Fibroblast of skin of right quadriceps (primary cell): Measurements from ENCODE around the gene C11orf21.
"Not testable (repeated sequence)": the region's sequence is repeated elsewhere in the genome, so short reads cannot be mapped to it uniquely, and the experiment has no call there.

Source experiments
- DNase-seq: peaks from one replicate; pipeline ENCODE4 v3.0.0-alpha.2; 2013

The C11orf21 gene

DNA sequence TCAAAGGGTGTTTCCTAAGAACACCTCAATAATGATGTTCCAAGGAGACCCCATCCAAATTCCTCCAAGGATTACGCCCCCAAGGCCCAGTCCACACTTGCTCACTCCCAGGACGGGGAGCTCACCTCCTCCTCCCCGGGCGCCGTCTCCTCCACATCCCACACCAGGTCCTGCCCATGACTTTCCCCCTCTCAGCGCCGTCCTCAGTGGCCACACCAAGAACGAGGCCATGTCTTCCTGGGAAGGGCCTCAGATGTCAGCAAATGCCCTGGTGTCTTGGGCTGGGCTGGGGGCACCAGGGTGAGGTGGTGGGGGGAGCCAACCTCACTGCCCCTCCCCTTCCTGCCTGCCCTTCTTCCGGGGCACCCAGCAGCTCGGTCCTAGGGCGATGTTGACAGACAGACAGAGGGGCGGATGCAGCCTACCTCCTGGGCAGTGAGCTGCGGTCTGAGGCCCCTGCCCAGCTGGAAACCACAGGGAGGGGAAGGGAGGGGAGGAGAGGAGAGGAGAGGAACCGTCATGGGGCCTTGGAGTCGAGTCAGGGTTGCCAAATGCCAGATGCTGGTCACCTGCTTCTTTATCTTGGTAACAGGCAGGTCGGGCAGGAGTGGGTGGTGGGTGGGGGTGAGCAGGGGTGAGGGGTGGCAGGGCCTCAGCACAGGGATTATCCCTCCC is at the start of gene C11orf21, which contains the start of gene TSPAN32:
C11orf21 (minus strand) TSS at position 288 of the 675 bp plus-strand sequence; CDS start at position 178, 110 bp downstream.
TSPAN32 (plus strand) TSS at position 383 of the 675 bp plus-strand sequence; CDS start at position 520, 137 bp downstream.
- no peak for DNase-seq

DNA sequence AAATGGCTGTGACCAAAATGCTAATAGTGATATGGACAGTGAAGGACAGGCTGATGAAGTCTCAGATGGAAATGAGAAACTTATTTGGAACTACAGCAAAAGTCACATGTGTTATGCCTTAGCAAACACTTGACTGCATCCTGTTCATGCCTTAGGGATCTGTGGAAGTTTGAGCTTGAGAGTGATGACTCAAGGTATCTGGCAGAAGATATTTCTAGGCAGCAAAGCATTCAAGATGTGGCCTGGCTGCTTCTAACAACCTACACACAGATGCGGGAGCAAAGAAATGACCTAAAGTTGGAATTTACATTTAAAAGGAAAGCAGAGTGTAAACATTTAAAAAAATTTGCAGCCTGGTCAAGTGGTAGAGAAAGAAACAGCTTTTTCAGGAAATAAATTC is 47.3 kb upstream of the C11orf21 start:
- peak; percentile 16 for DNase-seq

DNA sequence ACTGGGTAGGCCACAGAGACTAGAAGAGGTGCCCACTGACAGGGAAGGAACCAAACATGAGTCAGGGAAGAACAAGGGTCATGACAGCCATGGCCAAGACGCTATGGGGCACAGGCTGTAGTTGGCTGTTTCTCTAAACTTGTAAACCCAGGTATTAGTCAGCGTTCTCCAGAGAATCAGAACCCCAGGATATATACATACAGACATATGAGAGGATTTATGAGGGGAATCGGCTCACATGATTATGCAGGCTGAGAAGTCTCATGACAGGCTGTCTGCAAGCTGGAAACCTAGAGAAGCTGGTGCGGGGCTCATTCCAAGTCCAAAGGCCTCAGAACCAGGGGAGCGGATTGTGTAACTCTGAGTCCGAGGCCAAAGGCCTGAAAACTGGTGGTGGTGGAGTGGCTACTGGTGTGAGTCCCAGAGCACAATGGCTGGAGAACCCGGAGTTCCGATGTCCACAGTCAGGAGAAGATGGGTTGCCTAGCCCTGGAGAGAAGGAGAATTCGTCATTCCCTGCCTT is 45.7 kb upstream of the C11orf21 start:
- no peak for DNase-seq

DNA sequence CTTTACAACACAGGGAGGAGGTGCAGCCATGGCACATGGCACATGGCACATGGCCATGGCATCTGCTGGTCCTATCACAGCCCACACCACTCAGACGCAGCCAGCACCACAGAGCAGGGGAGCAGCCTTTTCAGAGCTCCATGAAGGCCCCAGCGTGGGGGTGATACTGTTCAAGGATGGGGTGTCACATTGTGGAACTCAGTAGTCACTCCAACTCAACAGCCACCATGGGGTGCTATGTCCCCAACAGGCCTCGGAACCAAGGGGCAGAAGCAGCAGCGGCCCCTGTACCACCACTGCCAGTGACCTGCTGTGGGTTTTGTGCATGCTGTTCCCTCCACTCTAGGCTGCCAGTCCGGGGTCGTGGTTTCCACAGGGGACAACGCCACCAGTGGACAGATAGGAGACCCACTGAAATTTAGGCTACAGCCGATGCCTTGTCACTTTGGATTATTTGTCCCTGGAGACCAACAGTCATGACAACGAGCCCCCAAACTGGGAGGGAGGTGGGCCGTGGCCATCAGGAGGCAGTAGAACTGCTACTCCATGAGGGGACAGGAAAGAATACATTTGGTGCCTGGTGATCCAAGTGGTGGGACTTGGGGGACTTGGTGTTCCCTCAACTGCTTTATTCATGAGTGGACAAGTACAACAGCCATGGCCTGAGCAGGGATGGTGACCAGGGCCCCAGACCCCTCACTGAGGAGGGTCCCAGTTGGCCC is 45.0 kb upstream of the C11orf21 start:
- DNase-seq = no peak

DNA sequence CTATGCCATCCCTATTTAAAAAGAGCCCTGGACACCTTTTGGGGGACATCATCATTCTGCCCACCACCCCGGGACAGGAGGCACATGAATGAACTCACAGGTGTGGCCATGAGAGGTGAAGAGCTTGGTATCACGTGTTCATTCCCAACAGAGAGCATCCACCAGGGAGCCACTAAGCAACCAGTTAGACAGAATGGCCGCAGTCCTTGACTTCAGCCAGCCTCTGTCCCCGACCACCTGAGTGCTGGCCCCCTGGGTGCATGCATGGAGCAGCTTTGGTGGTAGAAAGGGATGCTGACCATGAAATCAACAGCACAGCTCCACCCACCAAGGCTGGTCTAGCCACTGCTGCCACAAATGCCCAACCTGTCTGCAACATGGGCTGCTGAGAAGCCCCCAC is 44.3 kb upstream of the C11orf21 start:
- DNase-seq = no peak

DNA sequence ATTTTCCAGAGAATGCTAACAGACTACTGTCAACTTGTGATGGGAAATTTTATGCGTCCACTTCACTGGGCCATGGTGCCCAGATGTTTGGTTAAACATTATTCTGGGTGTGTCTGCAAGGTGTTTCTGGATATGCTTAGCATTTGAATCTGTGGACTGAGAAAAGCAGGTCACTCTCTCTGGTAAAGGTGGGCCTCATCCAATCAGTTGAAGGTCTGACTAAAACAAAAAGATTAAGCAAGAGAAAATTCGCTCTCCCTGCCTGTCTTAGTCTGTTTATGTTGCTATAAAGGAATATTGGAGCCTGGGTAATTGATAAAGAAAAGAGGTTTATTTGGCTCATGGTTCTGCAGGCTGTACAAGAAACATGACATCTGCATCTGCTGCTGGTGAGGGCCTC is 43.3 kb upstream of the C11orf21 start:
- DNase-seq = no peak

DNA sequence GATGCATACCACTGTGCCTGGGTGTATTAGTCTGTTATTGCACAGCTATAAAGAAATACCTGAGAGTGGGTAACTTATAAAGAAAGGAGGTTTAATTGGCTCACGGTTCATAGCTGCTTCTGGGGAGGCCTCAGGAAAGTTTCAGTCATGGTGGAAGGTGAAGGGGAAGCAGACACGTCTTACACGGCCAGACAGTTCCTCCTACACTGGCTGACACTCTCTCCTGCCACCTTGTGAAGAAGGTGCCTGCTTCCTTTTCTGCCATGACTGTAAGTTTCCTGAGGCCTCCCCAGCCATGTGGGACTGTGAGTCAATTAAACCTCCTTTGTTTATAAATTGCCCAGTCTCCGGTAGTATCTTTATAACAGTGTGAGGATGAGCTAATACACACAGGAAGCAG is 41.8 kb upstream of the C11orf21 start:
- no peak for DNase-seq

DNA sequence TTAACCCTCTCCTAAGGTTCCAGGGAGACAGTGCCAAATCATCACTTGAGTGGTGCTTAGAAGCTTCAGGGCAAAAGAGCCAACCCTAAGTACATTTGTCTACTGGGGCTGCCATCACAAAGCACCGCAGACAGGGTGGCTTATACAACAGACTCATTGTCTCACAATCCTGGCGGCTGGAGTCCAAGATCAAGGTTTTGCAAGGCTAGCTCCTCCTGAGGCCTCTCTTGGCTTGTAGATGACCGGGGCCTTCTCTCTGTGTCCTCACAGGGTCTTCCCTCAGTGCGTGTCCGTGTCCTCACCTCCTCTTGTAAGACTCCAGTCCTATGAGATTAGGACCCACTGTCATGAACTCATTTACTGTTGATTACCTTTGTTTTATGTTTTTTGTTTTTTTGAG is 41.3 kb upstream of the C11orf21 start:
- no peak for DNase-seq

DNA sequence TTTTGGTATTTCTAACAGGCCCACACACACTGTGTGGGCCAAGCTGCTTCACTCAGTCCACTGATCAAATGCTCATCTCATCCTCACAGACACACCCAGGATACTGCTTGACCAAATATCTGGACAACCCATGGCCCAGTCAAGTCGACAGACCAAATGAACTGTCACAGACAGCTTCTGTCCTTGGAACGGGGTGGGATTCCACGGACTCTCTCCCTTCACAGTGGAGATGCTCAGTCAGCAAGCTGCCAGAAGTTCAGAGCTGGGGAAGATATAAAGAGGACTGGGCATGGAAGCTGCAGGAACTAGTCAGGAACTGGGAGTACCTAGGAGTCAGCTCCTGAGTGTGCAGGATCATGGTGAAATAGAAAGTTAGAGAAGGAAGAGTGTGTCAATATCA is 40.8 kb upstream of the C11orf21 start:
- no peak for DNase-seq

DNA sequence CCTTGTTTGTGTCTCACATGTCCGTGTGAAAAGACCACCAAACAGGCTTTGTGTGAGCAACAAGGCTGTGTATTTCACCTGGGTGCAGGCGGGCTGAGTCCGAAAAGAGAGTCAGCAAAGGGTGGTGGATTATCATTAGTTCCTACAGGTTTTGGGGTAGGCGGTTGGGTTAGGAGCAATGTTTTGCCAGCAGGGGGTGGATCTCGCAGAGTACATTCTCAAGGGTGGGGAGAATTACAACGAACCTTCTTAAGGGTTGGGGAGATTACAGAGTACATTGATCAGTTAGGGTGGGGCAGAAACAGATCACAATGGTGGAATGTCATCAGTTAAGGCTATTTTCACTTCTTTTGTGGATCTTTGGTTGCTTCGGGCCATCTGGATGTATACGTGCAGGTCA is 37.0 kb upstream of the C11orf21 start:
- DNase-seq = not testable (repeated sequence)

DNA sequence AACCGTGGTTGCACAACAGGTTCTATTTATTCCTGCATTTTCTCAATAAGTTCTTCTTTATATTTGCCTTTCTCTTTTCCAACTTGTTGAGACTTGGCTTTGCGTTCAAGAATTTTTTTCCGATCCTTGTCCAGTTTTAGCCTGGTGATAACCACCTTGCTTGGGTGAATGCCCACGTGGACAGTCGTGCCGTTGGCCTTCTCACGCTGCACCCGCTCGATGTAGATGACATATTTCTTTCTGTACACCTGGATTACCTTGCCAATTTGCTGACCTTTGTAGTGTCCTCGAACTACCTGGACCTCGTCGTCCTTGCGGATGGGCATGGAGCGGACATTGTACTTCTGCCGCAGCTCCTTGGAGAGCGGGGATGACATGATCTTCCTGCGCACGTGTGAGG is 33.6 kb upstream of the C11orf21 start:
- DNase-seq = not testable (repeated sequence)

DNA sequence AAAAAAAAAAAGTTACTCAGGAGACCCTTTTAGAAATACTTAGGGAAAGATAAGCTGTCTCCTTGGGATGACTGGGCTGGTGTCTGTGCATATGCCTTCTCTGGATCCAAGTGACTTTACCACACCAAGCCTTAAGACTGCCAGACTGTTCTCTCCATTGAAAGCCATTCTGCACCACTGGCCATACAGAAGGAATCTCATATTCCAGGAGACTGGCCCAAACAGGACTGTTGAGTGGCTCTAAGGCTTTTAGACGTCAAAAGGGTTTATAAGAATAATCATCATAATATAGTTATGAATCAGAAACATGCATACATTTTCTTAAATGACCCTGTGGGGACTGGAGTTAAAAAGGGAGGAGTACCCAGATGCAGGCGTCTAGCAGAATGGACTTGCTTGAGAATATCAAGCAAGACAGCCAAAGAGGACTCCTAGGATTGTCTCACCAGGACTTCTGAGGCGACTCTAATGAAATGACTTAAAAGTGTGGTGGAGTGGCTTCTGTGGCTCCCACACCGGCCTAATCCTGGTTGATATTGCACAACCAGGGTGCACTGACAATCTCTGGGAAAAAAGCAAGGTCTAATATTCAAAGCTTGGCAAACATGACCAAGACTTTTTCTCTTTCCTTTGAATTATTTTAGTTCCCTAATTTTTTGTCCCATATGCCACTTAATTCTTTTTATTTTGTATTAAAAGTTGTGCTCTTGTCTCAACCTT is 31.9 kb upstream of the C11orf21 start:
- not testable (repeated sequence) for DNase-seq

DNA sequence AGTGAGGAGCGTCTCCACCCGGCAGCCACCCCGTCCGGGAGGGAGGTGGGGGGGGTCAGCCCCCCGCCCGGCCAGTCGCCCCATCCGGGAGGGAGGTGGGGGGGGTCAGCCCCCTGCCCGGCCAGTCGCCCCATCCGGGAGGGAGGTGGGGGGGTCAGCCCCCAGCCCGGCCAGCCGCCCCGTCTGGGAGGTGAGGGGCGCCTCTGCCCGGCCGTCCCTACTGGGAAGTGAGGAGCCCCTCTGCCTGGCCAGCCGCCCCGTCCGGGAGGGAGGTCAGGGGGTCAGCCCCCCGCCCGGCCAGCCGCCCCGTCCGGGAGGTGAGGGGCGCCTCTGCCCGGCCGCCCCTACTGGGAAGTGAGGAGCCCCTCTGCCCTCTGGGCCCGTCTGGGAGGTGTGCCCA is 30.9 kb upstream of the C11orf21 start:
- not testable (repeated sequence) for DNase-seq

DNA sequence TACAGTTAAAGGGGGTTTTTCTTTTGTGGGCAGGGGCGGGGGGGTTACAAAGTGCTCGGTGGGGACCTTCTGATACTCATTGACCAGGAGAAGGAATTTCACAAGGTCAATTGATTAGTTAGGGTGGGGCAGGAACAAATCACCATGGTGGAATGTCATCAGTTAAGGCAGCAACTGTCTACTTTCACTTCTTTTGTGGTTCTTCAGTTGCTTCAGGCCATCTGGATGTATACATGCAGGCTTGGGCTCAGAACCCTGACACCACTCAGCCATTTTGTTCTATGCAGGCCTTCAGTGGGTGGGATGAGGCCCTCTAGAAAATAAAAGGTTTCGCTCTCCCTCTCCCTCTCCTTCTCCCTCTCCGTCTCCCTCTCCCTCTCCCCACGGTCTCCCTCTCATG is 29.7 kb upstream of the C11orf21 start:
- no peak for DNase-seq

DNA sequence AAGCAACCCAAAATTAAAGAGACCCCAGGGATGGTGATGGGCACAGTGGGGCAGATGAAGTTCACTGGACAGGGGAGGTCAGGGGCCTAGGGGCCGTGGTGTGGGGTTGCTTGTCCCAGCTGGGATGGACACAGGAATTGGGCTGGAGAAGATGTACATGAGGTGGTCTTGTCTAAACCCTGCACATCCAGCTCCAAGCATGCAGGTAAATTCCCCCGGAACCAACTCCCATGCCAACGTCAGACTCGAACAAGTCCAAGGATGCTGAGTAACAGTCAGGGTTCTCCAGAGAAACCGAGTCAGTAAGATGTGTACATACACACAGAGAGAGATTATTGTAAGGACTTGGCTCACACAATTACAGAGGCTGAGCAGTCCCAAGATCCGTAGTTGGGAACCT is 29.0 kb upstream of the C11orf21 start:
- no peak for DNase-seq

DNA sequence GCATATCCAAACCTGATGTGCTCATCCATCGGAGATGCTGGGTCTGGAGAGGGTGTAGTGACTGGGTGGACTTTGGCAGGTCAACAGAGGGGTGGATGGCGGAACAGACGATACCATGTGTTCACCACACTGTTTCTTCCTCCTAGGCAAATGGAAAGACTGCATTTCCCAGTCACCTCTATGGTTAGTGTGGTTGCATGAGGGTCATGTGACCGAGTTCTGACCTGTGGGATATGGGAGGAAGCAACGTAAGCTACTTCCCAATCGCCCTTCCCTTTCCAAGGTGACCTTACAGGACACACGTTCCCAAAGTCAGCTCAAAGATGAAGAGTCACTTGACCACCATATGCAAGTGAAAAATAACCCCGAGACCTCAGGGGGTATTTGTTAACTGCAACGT is 27.8 kb upstream of the C11orf21 start:
- no peak for DNase-seq

DNA sequence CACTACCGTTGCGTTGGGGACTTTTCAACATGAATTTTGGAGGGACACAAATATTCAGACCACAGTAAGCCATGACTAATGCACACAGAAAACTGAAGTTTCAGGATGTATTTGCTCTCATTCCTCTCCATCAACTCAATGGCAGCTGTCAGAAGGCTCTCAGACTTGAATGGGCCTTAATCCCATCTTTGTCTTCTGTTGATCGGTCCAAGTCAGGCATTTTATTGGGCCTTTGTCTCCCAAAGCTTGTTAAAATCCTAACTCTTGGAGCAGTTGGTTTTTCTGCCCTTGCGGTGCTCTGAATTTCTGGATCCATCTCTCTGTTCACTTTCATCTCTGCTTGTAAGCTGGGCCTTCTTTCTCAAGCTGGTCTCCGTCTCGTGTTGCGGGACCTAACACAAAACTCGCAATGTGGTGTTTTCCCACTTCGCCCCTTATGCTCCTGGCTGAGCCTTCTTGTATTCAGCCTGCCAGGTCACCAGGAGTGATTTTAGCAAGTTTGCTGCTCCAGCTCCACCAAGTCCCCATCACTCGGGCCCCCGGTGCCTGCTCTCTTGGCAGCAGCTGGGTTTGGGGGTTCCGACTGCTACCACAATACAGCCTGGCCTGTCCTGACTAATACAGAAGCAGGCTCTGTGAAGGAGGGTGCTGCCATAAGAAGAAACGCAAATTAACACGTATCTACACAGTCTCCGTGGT is 27.1 kb upstream of the C11orf21 start:
- no peak for DNase-seq

DNA sequence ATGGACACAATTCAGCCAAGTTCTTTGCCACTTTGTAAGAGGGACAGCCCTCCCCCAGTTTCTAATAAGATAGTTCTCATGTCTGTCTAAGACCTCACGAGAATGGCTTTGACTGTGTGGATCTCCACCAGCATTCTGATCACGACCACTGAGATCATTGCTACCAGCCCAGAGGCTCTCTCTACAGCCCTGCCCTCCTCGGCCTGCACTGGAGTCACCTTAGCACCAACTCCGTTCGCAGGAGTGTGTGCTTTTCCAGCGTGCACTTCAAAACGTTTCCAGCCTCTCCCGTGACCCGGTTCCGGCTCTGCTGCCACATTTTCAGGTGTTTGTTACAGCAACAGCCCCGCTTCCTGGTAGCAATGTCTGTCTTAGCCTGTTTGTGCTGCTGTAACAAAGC is 26.3 kb upstream of the C11orf21 start:
- DNase-seq = no peak

DNA sequence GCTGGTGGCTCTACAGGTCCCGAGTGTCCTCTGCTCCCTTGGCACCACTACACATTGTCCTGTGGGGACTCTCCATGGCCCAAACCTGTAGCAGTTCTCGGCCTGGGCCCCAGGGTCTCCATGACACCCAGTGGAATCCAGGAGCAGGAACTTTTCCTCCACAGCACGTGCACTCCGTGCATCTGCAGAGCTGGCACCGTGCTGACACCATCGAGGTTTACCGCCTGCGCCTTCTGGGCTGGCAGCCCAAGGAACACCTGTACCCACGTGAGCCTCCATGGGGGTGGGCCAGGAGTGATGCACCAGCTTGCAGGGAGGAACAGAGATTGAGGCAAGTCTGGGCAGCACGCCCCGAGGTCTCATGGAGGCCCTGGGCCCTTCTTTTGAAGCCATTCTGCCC is 25.3 kb upstream of the C11orf21 start:
- DNase-seq = no peak

DNA sequence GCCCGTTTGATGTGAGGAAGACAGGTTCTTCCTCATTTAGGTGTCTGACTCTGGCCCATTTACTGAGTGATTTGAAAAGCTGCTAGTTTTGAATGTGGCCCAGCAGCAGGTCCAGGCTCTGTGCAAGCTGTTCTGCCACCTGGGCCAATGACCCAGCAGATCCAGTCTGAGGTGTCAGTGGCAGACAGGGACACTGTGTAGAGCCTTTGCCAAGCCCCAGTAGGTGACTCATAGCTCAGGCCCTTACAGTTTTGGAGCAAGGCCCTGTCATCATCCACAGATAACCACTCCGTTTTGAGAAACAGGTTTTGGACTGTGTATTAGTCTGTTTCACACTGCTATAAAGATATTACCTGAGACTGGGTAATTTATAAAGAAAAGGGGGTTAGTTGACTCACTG is 24.0 kb upstream of the C11orf21 start:
- DNase-seq = no peak

DNA sequence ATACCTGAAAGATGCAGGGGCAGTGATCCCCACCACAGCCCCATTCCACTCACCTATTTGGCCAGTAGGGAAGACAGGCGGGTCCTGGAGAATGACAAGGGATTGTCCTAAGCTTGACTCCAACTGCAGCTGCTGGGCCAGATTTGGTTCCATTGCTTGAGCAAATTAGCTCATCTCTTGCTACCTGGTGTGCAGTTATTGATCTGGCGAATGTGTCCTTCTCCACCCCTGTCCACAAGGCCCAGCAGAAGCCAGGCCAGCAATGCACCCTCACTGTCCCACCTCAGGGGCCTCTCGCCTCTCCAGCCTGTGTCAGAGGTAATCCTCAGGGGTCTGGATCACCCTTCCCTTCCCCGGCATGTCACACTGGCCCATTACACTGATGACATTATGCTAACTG is 23.4 kb upstream of the C11orf21 start:
- DNase-seq = no peak

DNA sequence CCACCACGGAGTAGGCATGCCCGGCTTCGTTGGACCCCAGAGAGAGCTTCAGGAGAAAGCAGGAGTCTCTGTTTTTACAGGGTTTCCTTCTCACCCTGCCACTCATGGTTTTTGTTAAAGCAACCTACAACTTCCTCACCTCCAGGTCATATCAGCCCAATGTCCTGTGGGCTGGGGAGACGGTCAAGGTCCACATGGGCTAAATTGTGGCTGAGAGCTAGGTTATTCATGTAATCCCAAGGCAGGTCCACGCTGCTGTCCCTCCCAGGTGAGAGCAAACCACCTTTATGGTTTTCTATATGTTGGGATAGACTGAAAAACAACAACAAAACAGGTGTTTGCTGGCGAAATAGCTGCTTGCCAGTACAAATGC is 19.6 kb upstream of the C11orf21 start:
- no peak for DNase-seq
